Uterus (tissue), 2 donors: Measurements from ENCODE around the gene MAPRE2.

ENCODE experiments used
- POLR2A ChIP-seq, 2 donors: fragments of 450-650 bp; IDR thresholded peaks; one replicate each; pipeline ENCODE4 v1.6.1; 2016; ENCODE audit warnings: antibody characterized with exemption in 2 of 2, mild to moderate bottlenecking in 1 of 2, moderate library complexity in 1 of 2
- TF ChIP-seq, protein P1 (sequence below), 4 experiments: fragments of 200-600 bp in 2 of 4; fragments of 450-650 bp in 2 of 4; sonication (generic) in 2 of 4; IDR thresholded peaks; one replicate each; pipeline ENCODE4 v1.5.1; 2016 to 2019; ENCODE audit warnings: antibody characterized with exemption in 4 of 4, mild to moderate bottlenecking in 2 of 4, moderate library complexity in 1 of 4

DNA sequence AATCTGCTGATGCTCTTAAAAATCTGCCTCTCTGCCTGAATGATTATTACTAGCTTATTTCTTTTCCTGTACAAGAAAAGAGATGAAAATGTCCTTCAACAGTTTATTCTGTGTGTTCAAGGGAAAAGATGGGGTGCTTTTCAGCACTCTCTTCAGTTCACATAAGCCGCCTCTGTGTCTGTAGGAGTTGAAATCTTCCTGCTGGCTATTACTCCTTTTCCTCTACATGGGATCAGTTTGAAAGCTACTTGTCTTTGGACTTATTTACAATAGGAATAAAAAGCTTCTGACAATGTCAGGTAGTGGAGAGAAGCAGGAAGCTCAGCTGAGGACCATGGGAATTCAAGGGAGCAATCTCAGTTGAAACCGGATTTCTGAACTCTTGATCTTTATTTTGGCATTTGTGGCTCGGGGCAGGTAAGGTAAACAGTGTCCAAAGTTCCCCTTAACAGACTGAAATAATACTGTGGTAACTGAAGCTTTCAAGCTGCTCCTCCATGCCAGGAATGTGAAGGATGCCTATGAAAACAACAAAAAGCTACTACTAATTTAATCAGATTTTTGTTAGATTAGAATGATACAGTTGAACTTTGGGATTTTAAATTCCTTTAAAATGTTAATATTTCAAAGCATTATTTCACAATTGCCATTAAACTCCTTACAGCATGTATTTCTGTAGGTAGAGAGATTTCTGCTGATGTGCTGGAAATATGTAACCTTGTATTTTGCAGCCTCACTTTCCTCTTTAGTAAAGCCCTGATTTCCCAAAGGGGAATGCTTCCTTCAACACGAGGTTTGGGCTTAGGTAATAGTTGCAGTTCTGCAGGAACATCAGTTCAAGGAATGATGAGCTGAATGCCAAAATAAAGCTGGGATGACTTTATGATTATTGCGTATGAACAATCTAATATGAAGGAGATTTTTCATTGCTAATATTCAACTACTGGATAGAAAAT, 43.6 kb downstream of the MAPRE2 start:
- no peak for TF ChIP-seq POLR2A (IDR thresholded peaks at IDR 0.05)
- TF ChIP-seq, protein P1, sequence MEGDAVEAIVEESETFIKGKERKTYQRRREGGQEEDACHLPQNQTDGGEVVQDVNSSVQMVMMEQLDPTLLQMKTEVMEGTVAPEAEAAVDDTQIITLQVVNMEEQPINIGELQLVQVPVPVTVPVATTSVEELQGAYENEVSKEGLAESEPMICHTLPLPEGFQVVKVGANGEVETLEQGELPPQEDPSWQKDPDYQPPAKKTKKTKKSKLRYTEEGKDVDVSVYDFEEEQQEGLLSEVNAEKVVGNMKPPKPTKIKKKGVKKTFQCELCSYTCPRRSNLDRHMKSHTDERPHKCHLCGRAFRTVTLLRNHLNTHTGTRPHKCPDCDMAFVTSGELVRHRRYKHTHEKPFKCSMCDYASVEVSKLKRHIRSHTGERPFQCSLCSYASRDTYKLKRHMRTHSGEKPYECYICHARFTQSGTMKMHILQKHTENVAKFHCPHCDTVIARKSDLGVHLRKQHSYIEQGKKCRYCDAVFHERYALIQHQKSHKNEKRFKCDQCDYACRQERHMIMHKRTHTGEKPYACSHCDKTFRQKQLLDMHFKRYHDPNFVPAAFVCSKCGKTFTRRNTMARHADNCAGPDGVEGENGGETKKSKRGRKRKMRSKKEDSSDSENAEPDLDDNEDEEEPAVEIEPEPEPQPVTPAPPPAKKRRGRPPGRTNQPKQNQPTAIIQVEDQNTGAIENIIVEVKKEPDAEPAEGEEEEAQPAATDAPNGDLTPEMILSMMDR (IDR thresholded peaks at IDR 0.05): no peak
